Measurements from ENCODE around the gene PODXL.
A peak's percentile ranks its signal among the peaks of the same experiment; 100 is the strongest.
"Not testable (repeated sequence)": the region's sequence is repeated elsewhere in the genome, so short reads cannot be mapped to it uniquely, and the experiment has no call there.

Gene PODXL

GRCh38 chr7:131515471-131515870 is 41.0 kb downstream of the PODXL start:
- H3K4me1 ChIP-seq (ENCODE audit: control insufficient read depth in 2 of 2, insufficient read depth in 2 of 2, low read length in 2 of 2); H3K36me3 ChIP-seq (ENCODE audit: control insufficient read depth in 2 of 2, insufficient read depth in 2 of 2, low read length in 2 of 2); H3K27ac ChIP-seq (ENCODE audit: low read depth in 2 of 2, low read length in 2 of 2); H3K27me3 ChIP-seq (ENCODE audit: control insufficient read depth in 2 of 2, insufficient read depth in 2 of 2, low read length in 2 of 2); H3K9ac ChIP-seq (ENCODE audit: low read depth in 1 of 2, low read length in 2 of 2); H3K9me3 ChIP-seq (ENCODE audit: control insufficient read depth in 2 of 2, low read length in 2 of 2); H3K4me3 ChIP-seq (ENCODE audit: low read length in 2 of 2): not testable (repeated sequence)

GRCh38 chr7:131513245-131514061 is 43.0 kb downstream of the PODXL start:
- H3K36me3 ChIP-seq (ENCODE audit: control insufficient read depth in 2 of 2, insufficient read depth in 2 of 2, low read length in 2 of 2): no peaks in the 10 kb centered on the region
- peak overlapping the region in 1 of 2 donors; percentile 14 for H3K9ac ChIP-seq (ENCODE audit: low read depth in 1 of 2, low read length in 2 of 2)
- H3K4me3 ChIP-seq (ENCODE audit: low read length in 2 of 2): no peak overlapping the region
- peaks cover 3 to 7% of the 10 kb centered on the region in 2 donors for H3K4me1 ChIP-seq (ENCODE audit: control insufficient read depth in 2 of 2, insufficient read depth in 2 of 2, low read length in 2 of 2)
- no peaks in the 10 kb centered on the region for H3K9me3 ChIP-seq (ENCODE audit: control insufficient read depth in 2 of 2, low read length in 2 of 2)
- H3K27me3 ChIP-seq (ENCODE audit: control insufficient read depth in 2 of 2, insufficient read depth in 2 of 2, low read length in 2 of 2): peaks cover 0 to 2% of the 10 kb centered on the region in 2 donors
- no peak overlapping the region for H3K27ac ChIP-seq (ENCODE audit: low read depth in 2 of 2, low read length in 2 of 2)

GRCh38 chr7:131511774-131512535 is 44.5 kb downstream of the PODXL start:
- Histone ChIP-seq H3K36me3 (ENCODE audit: control insufficient read depth in 2 of 2, insufficient read depth in 2 of 2, low read length in 2 of 2) (no peaks in the 10 kb centered on the region), H3K4me3 (ENCODE audit: low read length in 2 of 2) (no peak overlapping the region), H3K9me3 (ENCODE audit: control insufficient read depth in 2 of 2, low read length in 2 of 2) (no peaks in the 10 kb centered on the region), H3K4me1 (ENCODE audit: control insufficient read depth in 2 of 2, insufficient read depth in 2 of 2, low read length in 2 of 2) (peaks cover 6 to 11% of the 10 kb centered on the region in 2 donors), H3K27me3 (ENCODE audit: control insufficient read depth in 2 of 2, insufficient read depth in 2 of 2, low read length in 2 of 2) (peaks cover 0 to 4% of the 10 kb centered on the region in 2 donors), H3K27ac (ENCODE audit: low read depth in 2 of 2, low read length in 2 of 2) (no peak overlapping the region), H3K9ac (ENCODE audit: low read depth in 1 of 2, low read length in 2 of 2) (no peak overlapping the region)

DNA sequence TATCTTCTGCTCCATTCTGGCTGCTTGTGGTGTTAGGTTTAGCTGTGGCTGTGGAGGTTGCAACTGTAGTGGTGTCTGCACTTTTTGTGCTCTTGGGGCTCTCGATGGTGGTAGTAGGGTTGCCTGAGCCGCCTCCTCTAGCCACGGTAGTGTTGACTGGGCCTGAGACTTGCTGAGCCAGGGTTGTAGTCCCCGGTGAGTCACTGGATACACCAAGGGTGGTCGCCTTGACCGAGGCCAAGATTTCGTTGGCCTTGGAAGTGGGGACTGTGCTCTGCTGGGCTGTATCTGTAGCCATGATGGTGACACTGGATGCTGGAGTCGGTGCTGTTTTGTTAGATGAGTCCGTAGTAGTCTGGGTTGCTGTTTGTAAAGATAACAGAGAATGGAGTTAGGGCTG is 45.4 kb downstream of the PODXL start:
- H3K36me3 ChIP-seq (ENCODE audit: control insufficient read depth in 2 of 2, insufficient read depth in 2 of 2, low read length in 2 of 2): no peaks in the 10 kb centered on the region
- H3K9ac ChIP-seq (ENCODE audit: low read depth in 1 of 2, low read length in 2 of 2): no peak overlapping the region
- H3K4me1 ChIP-seq (ENCODE audit: control insufficient read depth in 2 of 2, insufficient read depth in 2 of 2, low read length in 2 of 2): peaks cover 6 to 11% of the 10 kb centered on the region in 2 donors
- H3K4me3 ChIP-seq (ENCODE audit: low read length in 2 of 2): no peak overlapping the region
- no peak overlapping the region for H3K27ac ChIP-seq (ENCODE audit: low read depth in 2 of 2, low read length in 2 of 2)
- peaks cover 0 to 4% of the 10 kb centered on the region in 2 donors for H3K27me3 ChIP-seq (ENCODE audit: control insufficient read depth in 2 of 2, insufficient read depth in 2 of 2, low read length in 2 of 2)
- no peaks in the 10 kb centered on the region for H3K9me3 ChIP-seq (ENCODE audit: control insufficient read depth in 2 of 2, low read length in 2 of 2)

GRCh38 chr7:131509781-131510180 is 46.6 kb downstream of the PODXL start:
- peaks cover 0 to 3% of the 10 kb centered on the region in 2 donors for H3K36me3 ChIP-seq (ENCODE audit: control insufficient read depth in 2 of 2, insufficient read depth in 2 of 2, low read length in 2 of 2)
- no peaks in the 10 kb centered on the region for H3K9me3 ChIP-seq (ENCODE audit: control insufficient read depth in 2 of 2, low read length in 2 of 2)
- H3K9ac ChIP-seq (ENCODE audit: low read depth in 1 of 2, low read length in 2 of 2): no peak overlapping the region
- no peak overlapping the region for H3K4me3 ChIP-seq (ENCODE audit: low read length in 2 of 2)
- peaks cover 6 to 11% of the 10 kb centered on the region in 2 donors for H3K4me1 ChIP-seq (ENCODE audit: control insufficient read depth in 2 of 2, insufficient read depth in 2 of 2, low read length in 2 of 2)
- peaks cover 0 to 4% of the 10 kb centered on the region in 2 donors for H3K27me3 ChIP-seq (ENCODE audit: control insufficient read depth in 2 of 2, insufficient read depth in 2 of 2, low read length in 2 of 2)
- no peak overlapping the region for H3K27ac ChIP-seq (ENCODE audit: low read depth in 2 of 2, low read length in 2 of 2)

DNA sequence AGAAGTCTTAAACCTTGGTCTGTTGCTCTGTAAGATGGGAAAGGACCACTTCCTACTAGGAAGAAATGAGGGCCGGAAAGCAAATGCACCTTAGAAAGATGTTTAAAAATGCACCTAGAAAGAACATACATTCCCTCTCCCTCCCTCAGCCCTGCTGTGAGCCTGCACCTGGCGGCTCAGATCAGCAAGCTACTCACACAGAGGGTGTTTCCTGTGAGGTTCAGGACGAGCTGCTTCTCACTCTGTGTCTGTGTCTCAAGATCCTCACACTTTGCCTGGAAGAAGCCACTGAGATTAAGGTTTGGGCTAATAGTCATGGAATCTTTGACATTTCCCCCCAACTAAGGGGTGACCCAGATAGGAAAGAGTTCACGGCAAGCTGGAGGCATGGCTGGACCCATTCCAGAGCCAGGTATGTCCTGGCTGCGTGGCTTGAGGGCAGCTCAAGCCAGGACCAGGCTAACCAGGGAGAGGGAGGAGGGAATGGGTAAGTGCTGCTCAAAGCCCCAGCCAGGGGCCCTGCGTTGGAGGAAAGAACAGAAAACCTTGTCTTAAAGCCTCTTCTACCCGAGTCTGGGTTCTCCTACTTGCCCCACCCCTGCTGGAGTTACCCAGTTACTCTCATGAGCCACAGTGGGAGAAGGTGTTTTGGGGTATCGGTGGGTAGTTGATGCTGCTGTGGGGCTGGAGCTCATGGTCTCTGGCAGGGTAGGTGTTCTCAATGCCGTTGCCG is 47.5 kb downstream of the PODXL start:
- no peak overlapping the region for H3K27ac ChIP-seq (ENCODE audit: low read depth in 2 of 2, low read length in 2 of 2)
- H3K27me3 ChIP-seq (ENCODE audit: control insufficient read depth in 2 of 2, insufficient read depth in 2 of 2, low read length in 2 of 2): peaks cover 0 to 4% of the 10 kb centered on the region in 2 donors
- H3K4me1 ChIP-seq (ENCODE audit: control insufficient read depth in 2 of 2, insufficient read depth in 2 of 2, low read length in 2 of 2): peaks cover 6 to 11% of the 10 kb centered on the region in 2 donors
- H3K9me3 ChIP-seq (ENCODE audit: control insufficient read depth in 2 of 2, low read length in 2 of 2): no peaks in the 10 kb centered on the region
- H3K4me3 ChIP-seq (ENCODE audit: low read length in 2 of 2): no peak overlapping the region
- peaks cover 0 to 3% of the 10 kb centered on the region in 2 donors for H3K36me3 ChIP-seq (ENCODE audit: control insufficient read depth in 2 of 2, insufficient read depth in 2 of 2, low read length in 2 of 2)
- no peak overlapping the region for H3K9ac ChIP-seq (ENCODE audit: low read depth in 1 of 2, low read length in 2 of 2)

DNA sequence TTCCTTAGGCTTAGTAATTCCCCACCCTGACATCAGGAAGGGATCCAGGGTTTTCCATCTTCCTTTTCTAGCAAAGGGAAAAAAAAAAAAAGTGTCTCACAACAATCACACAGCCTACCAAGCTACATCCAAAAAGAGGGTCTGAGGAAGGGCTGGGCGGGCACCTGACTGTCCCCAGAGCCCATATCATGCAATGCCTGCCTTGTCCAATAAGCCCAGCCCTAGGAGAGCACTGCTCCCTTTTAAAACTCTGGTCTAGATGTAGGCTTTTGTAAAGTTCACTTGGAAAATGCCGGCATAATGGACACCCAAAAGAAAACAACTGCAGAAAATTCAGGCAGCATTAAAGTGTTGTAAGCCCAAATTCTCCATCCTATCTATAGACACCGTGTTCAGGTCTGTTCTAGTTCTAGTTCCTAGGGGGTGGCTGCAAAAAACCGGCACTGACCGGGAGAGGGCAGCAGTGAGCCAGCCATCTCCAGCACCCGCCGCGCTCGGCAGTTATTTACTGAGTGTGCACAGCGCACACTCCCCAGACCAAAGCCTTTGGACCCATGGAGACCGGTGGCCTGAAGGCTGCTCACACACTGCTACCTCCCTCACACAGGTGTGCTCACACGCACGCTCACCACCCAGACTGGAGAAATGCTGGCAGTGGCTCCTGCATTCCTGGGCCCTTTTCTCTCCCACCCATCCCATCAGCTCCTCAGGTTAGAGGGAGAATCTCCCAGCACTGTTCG is 48.7 kb downstream of the PODXL start:
- Histone ChIP-seq H3K36me3 (ENCODE audit: control insufficient read depth in 2 of 2, insufficient read depth in 2 of 2, low read length in 2 of 2) (peaks cover 0 to 3% of the 10 kb centered on the region in 2 donors), H3K4me3 (ENCODE audit: low read length in 2 of 2) (no peak overlapping the region), H3K9ac (ENCODE audit: low read depth in 1 of 2, low read length in 2 of 2) (no peak overlapping the region), H3K9me3 (ENCODE audit: control insufficient read depth in 2 of 2, low read length in 2 of 2) (no peaks in the 10 kb centered on the region), H3K27me3 (ENCODE audit: control insufficient read depth in 2 of 2, insufficient read depth in 2 of 2, low read length in 2 of 2) (peaks cover 0 to 4% of the 10 kb centered on the region in 2 donors), H3K4me1 (ENCODE audit: control insufficient read depth in 2 of 2, insufficient read depth in 2 of 2, low read length in 2 of 2) (peaks cover 3 to 5% of the 10 kb centered on the region in 2 donors), H3K27ac (ENCODE audit: low read depth in 2 of 2, low read length in 2 of 2) (no peak overlapping the region)

GRCh38 chr7:131506597-131506996 is 49.8 kb downstream of the PODXL start:
- Histone ChIP-seq H3K27ac (ENCODE audit: low read depth in 2 of 2, low read length in 2 of 2) (no peak overlapping the region), H3K9ac (ENCODE audit: low read depth in 1 of 2, low read length in 2 of 2) (no peak overlapping the region), H3K36me3 (ENCODE audit: control insufficient read depth in 2 of 2, insufficient read depth in 2 of 2, low read length in 2 of 2) (peaks cover 0 to 3% of the 10 kb centered on the region in 2 donors), H3K27me3 (ENCODE audit: control insufficient read depth in 2 of 2, insufficient read depth in 2 of 2, low read length in 2 of 2) (peaks cover 0 to 4% of the 10 kb centered on the region in 2 donors), H3K4me1 (ENCODE audit: control insufficient read depth in 2 of 2, insufficient read depth in 2 of 2, low read length in 2 of 2) (peaks cover 3 to 5% of the 10 kb centered on the region in 2 donors), H3K4me3 (ENCODE audit: low read length in 2 of 2) (no peak overlapping the region), H3K9me3 (ENCODE audit: control insufficient read depth in 2 of 2, low read length in 2 of 2) (no peaks in the 10 kb centered on the region)

GRCh38 chr7:131505636-131506557 is 50.5 kb downstream of the PODXL start:
- H3K36me3 ChIP-seq (ENCODE audit: control insufficient read depth in 2 of 2, insufficient read depth in 2 of 2, low read length in 2 of 2): peaks cover 0 to 3% of the 10 kb centered on the region in 2 donors
- peaks cover 3 to 5% of the 10 kb centered on the region in 2 donors for H3K4me1 ChIP-seq (ENCODE audit: control insufficient read depth in 2 of 2, insufficient read depth in 2 of 2, low read length in 2 of 2)

More at GRCh38 chr7:131505636-131506557, 50.5 kb downstream of the PODXL start:
- Histone ChIP-seq H3K9ac (ENCODE audit: low read depth in 1 of 2, low read length in 2 of 2) (no peak overlapping the region), H3K27me3 (ENCODE audit: control insufficient read depth in 2 of 2, insufficient read depth in 2 of 2, low read length in 2 of 2) (peaks cover 0 to 4% of the 10 kb centered on the region in 2 donors), H3K27ac (ENCODE audit: low read depth in 2 of 2, low read length in 2 of 2) (no peak overlapping the region), H3K9me3 (ENCODE audit: control insufficient read depth in 2 of 2, low read length in 2 of 2) (no peaks in the 10 kb centered on the region), H3K4me3 (ENCODE audit: low read length in 2 of 2) (no peak overlapping the region)

Data from mucosa of rectum (tissue), 2 donors.